HEK293T (cell line): Measurements from ENCODE around the gene KLK1.

Source experiments
- BHLHE40 ChIP-seq: fragments of 450-650 bp; IDR thresholded peaks from 2 replicates; pipeline ENCODE4 v1.6.1; 2016; ENCODE audit warnings: mild to moderate bottlenecking, moderate library complexity, borderline replicate concordance
- CTBP1 ChIP-seq: fragments of 450-650 bp; IDR thresholded peaks from 2 replicates; pipeline ENCODE4 v1.6.1; 2016; ENCODE audit warnings: borderline replicate concordance
- ELF4 ChIP-seq: fragments of 450-650 bp; IDR thresholded peaks from 2 replicates; pipeline ENCODE4 v1.6.1; 2017; ENCODE audit warnings: antibody characterized with exemption
- FOXK2 ChIP-seq: fragments of 450-650 bp; IDR thresholded peaks from 2 replicates; pipeline ENCODE4 v1.6.1; 2016; ENCODE audit warnings: mild to moderate bottlenecking
- FOXM1 ChIP-seq: fragments of 450-650 bp; IDR thresholded peaks from 2 replicates; pipeline ENCODE4 v1.6.1; 2017; ENCODE audit warnings: mild to moderate bottlenecking, borderline replicate concordance
- HDGF ChIP-seq: fragments of 450-650 bp; IDR thresholded peaks from 2 replicates; pipeline ENCODE4 v1.6.1; 2017; ENCODE audit warnings: antibody characterized with exemption, borderline replicate concordance
- L3MBTL2 ChIP-seq: fragments of 450-650 bp; conservative IDR thresholded peaks from 2 replicates; pipeline ENCODE4 v1.6.1; 2016; ENCODE audit warnings: mild to moderate bottlenecking
- LEF1 ChIP-seq: fragments of 450-650 bp; IDR thresholded peaks from 2 replicates; pipeline ENCODE4 v1.6.1; 2017; ENCODE audit warnings: mild to moderate bottlenecking, borderline replicate concordance
- PKNOX1 ChIP-seq: fragments of 450-650 bp; IDR thresholded peaks from 2 replicates; pipeline ENCODE4 v1.6.1; 2016
- SP1 ChIP-seq: fragments of 450-650 bp; IDR thresholded peaks from 2 replicates; pipeline ENCODE4 v1.6.1; 2017
- SUZ12 ChIP-seq: fragments of 450-650 bp; IDR thresholded peaks from 2 replicates; pipeline ENCODE4 v1.6.1; 2016; ENCODE audit warnings: mild to moderate bottlenecking
- TARDBP ChIP-seq: fragments of 450-650 bp; IDR thresholded peaks from 2 replicates; pipeline ENCODE4 v1.6.1; 2016
- ZNF384 ChIP-seq: fragments of 450-650 bp; IDR thresholded peaks from 2 replicates; pipeline ENCODE4 v1.6.1; 2016

- TF ChIP-seq LEF1 = no peak
- TF ChIP-seq L3MBTL2 = no peak
- TF ChIP-seq ELF4 = no peak
- no peak for TF ChIP-seq BHLHE40
- TF ChIP-seq TARDBP = no peak
- no peak for TF ChIP-seq SP1
- no peak for TF ChIP-seq FOXK2
- no peak for TF ChIP-seq PKNOX1
- no peak for TF ChIP-seq FOXM1
- TF ChIP-seq ZNF384 = no peak
- TF ChIP-seq CTBP1 = no peak
- no peak for TF ChIP-seq HDGF
- TF ChIP-seq SUZ12 = no peak
These were observed 27.2 kb upstream of the KLK1 start for GRCh38 chr19:50850738-50851137.
